Measurements from ENCODE around the gene SLC25A44. TPM values are rescaled to one million over a fixed set of nuclear protein-coding genes. Genes with fewer than 3 reads are reported as not detected.

Gene SLC25A44
- polyA plus RNA-seq, 1 donor from 2014 or later = 13.7 TPM

- Histone ChIP-seq H3K27ac (ENCODE audit: low read length) (no peak overlapping the region), H3K4me2 (ENCODE audit: low read length) (no peak overlapping the region), H2AFZ (ENCODE audit: low read depth, low read length) (no peak overlapping the region)
Measured at GRCh38 chr1:156146769-156147405, 47.0 kb upstream of the SLC25A44 start.

GRCh38 chr1:156148216-156148615 lies 45.7 kb upstream of the SLC25A44 start:
- Histone ChIP-seq H3K9ac (ENCODE audit: low read length) (no peak overlapping the region), H3K36me3 (ENCODE audit: insufficient read depth, low read length) (no peaks in the 10 kb centered on the region), H3K9me2 (ENCODE audit: insufficient read depth, low read length) (no peaks in the 10 kb centered on the region), H2AFZ (ENCODE audit: low read depth, low read length) (no peak overlapping the region), H3F3A (ENCODE audit: insufficient read depth, low read length, poor library complexity, severe bottlenecking) (no peaks in the 10 kb centered on the region), H3K27ac (ENCODE audit: low read length) (no peak overlapping the region), H3K27me3 (ENCODE audit: insufficient read depth, low read depth, low read length) (no peaks in the 10 kb centered on the region), H3K4me3 (ENCODE audit: low read length) (no peak overlapping the region), H3K4me2 (ENCODE audit: low read length) (no peak overlapping the region), H4K20me1 (ENCODE audit: insufficient read depth) (no peaks in the 10 kb centered on the region), H3K9me3 (ENCODE audit: low read length) (no peaks in the 10 kb centered on the region), H3K79me2 (replicated peaks; ENCODE audit: insufficient read depth, low read length) (no peaks in the 10 kb centered on the region)
- no peak for TF ChIP-seq EZH2 (IDR thresholded peaks at IDR 0.05; ENCODE audit: borderline replicate concordance, insufficient read depth, low read length, poor library complexity, severe bottlenecking)
- no peak for TF ChIP-seq REST (IDR thresholded peaks at IDR 0.05; ENCODE audit: borderline replicate concordance)
- TF ChIP-seq TAF1 (IDR thresholded peaks at IDR 0.05; ENCODE audit: low read depth) = no peak
- no peak for TF ChIP-seq CTCF (IDR thresholded peaks at IDR 0.05; ENCODE audit: poor library complexity, severe bottlenecking)
- TF ChIP-seq EP300 (conservative IDR thresholded peaks at IDR 0.05; ENCODE audit: poor library complexity, severe bottlenecking) = no peak

More at GRCh38 chr1:156146769-156147405, 47.0 kb upstream of the SLC25A44 start:
- no peaks in the 10 kb centered on the region for H3K9me2 ChIP-seq (ENCODE audit: insufficient read depth, low read length)
- no peaks in the 10 kb centered on the region for H3K79me2 ChIP-seq (replicated peaks; ENCODE audit: insufficient read depth, low read length)
- no peaks in the 10 kb centered on the region for H3K36me3 ChIP-seq (ENCODE audit: insufficient read depth, low read length)
- H3K4me3 ChIP-seq (ENCODE audit: low read length) = no peak overlapping the region
- no peaks in the 10 kb centered on the region for H3F3A ChIP-seq (ENCODE audit: insufficient read depth, low read length, poor library complexity, severe bottlenecking)
- H3K27me3 ChIP-seq (ENCODE audit: insufficient read depth, low read depth, low read length) = no peaks in the 10 kb centered on the region
- H3K9ac ChIP-seq (ENCODE audit: low read length) = no peak overlapping the region
- H3K9me3 ChIP-seq (ENCODE audit: low read length) = no peaks in the 10 kb centered on the region
- no peaks in the 10 kb centered on the region for H4K20me1 ChIP-seq (ENCODE audit: insufficient read depth)
- TF ChIP-seq RAD21 (conservative IDR thresholded peaks at IDR 0.05) = no peak
- TF ChIP-seq POLR2AphosphoS5 (IDR thresholded peaks at IDR 0.05) = no peak
- TF ChIP-seq MXI1 (conservative IDR thresholded peaks at IDR 0.05; ENCODE audit: poor library complexity, severe bottlenecking) = no peak
- TF ChIP-seq EZH2 (IDR thresholded peaks at IDR 0.05; ENCODE audit: borderline replicate concordance, insufficient read depth, low read length, poor library complexity, severe bottlenecking) = no peak
- no peak for TF ChIP-seq EP300 (conservative IDR thresholded peaks at IDR 0.05; ENCODE audit: poor library complexity, severe bottlenecking)
- TF ChIP-seq REST (IDR thresholded peaks at IDR 0.05; ENCODE audit: borderline replicate concordance) = no peak
- no peak for TF ChIP-seq SMC3 (conservative IDR thresholded peaks at IDR 0.05; ENCODE audit: poor library complexity)
- no peak for TF ChIP-seq CTCF (IDR thresholded peaks at IDR 0.05; ENCODE audit: poor library complexity, severe bottlenecking)
- no peak for TF ChIP-seq TAF1 (IDR thresholded peaks at IDR 0.05; ENCODE audit: low read depth)
